GM21526 (cell line): Measurements from ENCODE around the gene GNAQ.

Source experiments
- ATAC-seq: cut with Tn5 transposase; IDR thresholded peaks from one replicate; pipeline ENCODE4 v1.9.1; 2021; ENCODE audit warnings: moderate library complexity; ENCODE audit not compliant: unreplicated experiment, low FRiP score

The GNAQ gene

GRCh38 chr9:78005231-78006002, 26.2 kb downstream of the GNAQ start:
- no peak for ATAC-seq

- no peak for ATAC-seq
Observed at GRCh38 chr9:78004478-78005229, 27.0 kb downstream of the GNAQ start.

GRCh38 chr9:78003730-78004129, 27.9 kb downstream of the GNAQ start:
- no peak for ATAC-seq

DNA sequence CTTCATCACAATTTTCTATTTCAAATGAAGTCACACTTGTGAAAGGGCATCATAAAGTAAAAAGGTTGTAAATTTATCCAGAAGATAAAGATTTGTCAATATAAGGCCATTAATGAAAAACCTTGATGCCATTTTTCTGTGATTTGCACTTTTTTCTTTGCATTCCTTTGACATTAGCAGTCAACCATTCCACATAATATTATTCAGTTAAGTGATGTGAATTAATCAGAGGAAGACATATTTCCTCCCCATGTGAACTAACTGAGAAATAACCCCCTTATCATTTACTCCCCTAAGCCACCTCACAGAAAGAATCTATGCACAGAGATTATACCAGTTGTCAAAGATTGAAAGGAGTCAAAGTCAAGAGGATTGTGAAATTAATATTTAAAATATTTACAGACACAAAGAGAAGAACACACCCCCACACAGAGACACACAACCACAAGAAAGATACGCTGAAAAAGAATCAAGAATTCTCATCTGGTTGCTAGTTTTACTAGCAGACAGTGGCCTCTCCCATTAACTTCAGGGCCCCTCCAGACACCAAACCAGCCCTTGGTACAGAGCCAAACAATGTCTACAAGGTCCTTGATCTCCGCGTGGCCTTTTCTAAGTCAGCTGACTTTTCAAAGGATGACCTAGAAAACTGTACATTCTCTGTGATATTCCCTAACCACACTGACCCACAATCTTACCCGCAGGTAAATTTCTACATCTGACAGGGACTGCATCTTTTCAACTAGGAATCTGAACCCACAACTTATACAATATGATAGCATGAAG, 29.5 kb downstream of the GNAQ start:
- ATAC-seq: no peak

DNA sequence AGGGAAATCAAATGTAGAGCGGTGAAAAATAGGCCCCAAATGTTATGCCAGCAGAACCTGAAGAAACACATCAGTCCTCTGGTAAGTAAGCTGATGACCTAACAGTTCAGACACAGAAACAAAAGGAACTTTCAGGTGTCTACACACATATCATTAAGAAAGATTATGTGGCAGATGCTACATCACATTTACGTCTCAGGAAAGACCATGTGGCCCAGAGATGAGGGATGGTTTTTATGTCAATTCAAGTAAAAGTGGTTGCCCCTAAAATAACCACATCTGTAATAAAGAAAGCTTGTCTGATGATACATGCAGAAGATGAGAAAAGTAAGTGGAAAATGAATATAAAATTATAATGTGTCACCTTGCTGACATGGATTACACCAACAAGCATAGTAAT, 31.4 kb downstream of the GNAQ start:
- ATAC-seq: no peak

DNA sequence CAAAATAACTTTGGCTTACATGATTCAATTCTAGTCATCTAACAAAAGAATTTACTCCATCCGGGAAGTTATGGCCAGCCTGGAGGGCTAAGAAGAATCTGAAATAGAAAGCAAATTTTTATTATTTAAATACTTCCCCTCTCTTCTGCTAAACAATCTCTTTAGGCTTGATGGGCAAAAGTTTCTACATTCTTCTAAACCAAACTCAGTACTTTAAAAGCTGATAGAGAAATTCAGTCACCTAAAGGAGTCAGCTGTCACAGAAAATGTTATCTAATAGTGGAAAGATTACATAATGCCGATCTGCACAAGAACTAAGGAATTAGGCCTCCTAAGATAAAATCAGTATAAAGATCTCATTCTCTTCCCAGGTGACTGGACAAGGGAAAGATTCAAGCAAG, 32.4 kb downstream of the GNAQ start:
- no peak for ATAC-seq

- no peak for ATAC-seq
Observed at GRCh38 chr9:77997611-77998284, 33.9 kb downstream of the GNAQ start.

DNA sequence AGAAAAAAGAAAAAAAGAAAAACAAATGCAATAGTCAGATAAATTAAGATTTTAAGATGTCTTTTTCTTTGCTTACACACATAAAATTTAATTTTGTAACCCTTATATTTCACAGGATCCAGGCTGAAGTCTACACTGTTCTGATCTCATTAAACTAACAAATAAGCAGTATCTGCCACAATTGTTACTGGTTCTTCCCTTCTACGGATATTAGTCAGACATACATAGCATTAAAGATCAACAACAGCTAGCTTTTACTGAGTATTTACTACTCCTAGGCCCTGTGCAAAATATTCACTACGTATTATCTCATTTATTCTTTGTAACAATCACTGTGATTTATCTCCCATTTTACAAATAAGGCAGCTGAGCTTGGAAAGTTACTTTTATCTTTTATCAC, 34.9 kb downstream of the GNAQ start:
- ATAC-seq: no peak

DNA sequence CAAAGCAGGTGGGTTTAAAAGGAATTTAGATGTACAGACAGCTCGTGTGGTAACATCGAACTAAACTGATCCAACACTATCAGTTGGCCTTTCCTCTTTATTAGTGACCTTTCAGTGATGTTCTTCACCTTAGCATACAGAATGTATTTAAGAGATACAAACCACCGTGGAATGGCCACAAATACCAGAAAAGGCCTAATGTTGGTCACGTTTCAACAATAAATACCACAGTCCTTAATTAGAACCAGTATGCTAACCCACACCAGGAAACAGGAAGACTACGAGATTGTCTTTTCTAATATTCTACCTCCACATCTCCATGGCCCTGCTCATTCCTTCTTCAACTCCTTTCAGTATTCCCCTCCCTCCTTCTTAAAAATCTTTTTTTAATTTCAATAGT, 40.4 kb downstream of the GNAQ start:
- ATAC-seq: no peak

DNA sequence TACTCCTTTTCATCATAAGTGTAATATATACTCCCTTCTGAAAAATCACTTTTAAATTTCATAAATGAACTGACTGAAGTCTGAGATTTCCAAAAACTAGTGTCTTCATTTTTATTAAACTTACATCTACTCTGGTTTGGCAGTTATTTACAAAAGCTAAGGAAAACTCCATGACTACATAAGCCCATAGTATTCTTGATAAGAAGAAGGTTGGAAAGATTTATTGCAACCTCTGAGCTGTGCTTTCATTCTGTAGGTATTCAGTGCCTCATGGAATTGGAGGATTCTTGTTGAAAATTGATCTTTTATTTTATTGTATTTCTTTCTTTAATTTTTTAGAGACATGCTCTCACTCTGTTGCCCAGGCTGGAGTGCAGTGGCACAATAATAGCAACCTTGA, 41.7 kb downstream of the GNAQ start:
- no peak for ATAC-seq

GRCh38 chr9:77989458-77989857, 42.2 kb downstream of the GNAQ start:
- no peak for ATAC-seq

DNA sequence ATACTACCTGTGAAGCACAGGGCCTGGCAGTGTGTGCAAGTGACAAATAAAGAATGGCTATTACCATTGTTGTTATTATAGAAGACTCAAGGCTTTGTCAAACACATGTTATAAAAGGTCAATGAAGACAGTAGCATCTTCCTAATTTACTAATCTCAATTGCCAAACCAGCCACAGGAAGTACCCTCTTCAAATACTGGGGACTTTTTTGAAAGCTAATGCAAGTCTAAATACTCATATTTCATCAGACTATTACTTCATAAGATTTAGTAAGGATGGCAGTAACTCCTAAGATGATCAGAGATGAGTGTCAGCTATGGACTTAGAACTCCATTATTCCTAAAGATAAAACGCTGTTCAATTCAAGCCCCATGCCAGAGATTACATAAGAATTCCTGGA, 43.0 kb downstream of the GNAQ start:
- no peak for ATAC-seq

DNA sequence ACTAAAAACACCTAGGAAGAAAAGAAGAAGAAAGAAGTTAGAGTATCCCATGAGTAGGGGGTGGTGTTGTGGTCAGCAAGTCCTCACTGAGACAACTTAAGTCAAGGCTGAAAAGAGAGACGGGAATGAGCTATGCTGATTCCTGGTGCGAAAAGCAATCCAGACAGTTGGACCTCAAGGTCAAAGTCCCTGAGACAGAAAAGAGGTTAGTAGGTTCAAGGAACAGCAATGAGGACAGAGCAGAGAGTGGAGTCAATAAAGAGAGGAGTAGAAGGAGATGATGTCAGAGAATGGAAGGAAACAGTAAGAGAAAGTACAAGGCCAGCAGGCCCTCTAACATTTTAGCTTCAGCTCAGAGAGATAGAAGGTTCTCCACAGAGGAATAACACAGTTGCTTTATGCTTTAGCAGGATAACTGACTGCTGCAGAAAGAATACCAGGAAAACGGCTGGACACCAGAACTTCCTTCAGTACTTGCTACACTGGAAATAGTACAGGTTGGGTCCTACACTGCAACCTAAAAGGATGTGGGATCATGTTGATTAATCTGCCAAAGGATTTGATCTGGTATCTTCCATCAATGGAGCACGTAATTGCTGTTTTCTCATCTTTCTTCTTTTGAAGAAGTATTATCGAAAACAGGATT, 43.6 kb downstream of the GNAQ start:
- no peak for ATAC-seq

- no peak for ATAC-seq
Observed at GRCh38 chr9:77987081-77987656, 44.4 kb downstream of the GNAQ start.

DNA sequence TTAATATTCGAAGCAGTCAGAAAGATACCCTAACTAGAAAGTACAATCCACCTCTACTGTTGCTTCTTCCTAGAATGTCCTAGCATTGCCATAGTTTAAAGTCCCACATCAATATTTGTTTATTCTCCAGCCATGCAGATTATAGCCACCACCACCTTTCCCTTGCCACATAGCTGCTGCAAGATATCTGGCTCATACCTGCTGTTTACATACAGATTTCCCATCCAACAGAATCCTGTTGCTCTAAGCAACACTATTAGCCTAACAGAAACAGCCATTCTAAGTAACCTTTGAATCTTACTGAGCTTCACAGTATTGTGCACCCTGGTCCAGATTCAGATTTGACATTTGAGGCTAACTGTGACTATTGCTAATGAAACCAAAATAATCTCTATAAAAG, 45.6 kb downstream of the GNAQ start:
- ATAC-seq: no peak

- ATAC-seq: no peak
Observed at GRCh38 chr9:77983320-77983662, 48.3 kb downstream of the GNAQ start.

- ATAC-seq: no peak
Observed at GRCh38 chr9:77982581-77983319, 48.9 kb downstream of the GNAQ start.

- no peak for ATAC-seq
Observed at GRCh38 chr9:77981907-77982306, 49.7 kb downstream of the GNAQ start.

DNA sequence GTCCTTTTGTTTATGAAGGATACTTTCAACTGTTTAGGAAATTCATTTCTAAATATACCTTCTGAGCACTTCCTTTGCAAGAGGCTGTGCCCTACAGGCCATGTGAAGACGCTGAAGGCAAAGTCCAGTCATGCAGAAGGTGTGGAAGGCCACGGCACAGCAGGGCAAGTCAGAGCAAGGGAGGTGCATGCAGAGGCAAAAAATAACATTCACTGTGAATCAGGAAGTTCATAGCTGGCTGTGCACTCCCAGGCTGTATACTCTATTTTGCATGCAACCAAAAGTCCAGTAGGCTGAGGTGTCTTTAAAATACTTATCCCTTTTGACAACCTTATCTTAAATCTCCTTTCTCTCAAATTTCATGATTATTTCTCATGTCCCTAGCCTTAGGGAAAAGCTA, 50.3 kb downstream of the GNAQ start:
- no peak for ATAC-seq
